ACHN (cell line): ENCODE results near the gene ITPR3.

Source experiments
- DNase-seq: peaks from one replicate; pipeline ENCODE4 v3.0.0-alpha.2; 2015
- in situ Hi-C: cut with HindIII; loops from 2 replicates; pipeline ENCODE4 v1.10.0; 2017; ENCODE audit warnings: low sequenced_read_pairs, low pct_ligation_motif_present, low pct_unique_long_range_greater_than_20kb

The ITPR3 gene

DNA sequence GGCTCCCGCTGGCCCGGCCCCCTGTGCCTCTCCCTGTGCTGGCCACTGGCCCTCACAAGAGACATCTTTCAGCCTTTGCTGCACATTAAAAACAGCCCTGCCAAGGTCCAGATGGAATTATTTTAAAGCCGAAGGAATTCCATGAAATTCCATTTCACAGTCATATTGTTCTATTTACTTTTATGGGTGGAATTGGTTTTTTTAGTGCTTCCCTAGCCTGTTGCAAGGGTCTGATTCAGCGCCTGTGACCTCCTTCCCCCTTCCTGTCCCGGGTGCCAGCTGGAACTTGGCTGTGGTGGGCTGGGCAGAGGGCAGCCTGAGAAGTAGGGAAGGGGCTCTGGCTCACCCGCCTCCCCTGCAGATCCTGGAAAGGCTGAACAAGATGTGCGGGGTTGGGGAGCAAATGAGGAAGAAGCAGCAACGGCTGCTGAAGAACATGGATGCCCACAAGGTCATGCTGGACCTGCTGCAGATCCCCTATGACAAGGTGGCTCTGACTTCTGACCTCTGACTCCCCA is 56.1 kb downstream of the ITPR3 start:
- DNase-seq, result no peak
- in situ Hi-C loops, result no loop called here

DNA sequence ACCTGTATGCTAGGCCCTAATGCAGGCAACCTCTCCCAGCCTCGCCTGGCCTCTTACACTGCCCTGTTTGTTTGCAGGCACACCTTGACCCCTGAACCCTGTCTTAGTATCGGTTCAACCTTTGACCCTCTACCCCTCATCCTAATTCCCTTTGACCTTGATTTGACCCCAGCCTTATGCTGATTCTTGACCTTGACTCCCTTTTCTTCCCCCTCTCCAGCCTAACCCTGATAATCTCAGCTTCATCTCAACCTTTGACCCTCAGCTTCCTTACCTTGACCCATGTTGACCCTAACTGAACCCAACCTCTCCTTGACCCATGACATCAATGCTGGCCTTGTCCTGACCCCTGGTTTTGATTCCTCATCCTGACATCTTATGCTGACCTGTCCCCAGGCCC is 56.6 kb downstream of the ITPR3 start:
- in situ Hi-C loops, result no loop called here
- no peak for DNase-seq

DNA sequence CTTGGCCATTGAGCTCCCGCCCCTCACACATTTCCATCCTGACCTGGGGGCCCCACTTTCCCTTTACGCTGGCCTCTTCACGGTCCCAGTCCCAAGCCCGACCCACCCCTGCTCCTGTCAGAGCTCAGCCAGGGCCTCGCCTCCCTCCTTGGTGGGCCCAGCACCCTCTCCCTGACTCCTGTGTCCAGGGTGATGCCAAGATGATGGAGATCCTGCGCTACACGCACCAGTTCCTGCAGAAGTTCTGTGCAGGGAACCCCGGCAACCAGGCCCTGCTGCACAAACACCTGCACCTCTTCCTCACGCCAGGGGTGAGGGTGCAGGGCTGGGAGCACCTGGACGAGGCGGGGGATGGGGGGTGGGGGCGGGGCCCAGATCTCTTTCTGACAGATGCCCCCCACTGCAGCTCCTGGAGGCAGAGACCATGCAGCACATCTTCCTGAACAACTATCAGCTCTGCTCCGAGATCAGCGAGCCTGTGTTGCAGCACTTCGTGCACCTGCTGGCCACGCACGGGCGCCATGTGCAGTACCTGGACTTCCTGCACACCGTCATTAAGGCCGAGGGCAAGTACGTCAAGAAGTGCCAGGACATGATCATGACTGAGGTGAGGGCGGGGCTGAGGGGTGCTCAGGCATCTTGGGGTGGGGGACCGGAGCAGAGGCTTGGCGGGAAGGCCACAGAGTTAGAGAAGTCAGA is 57.3 kb downstream of the ITPR3 start:
- in situ Hi-C loops, result no loop called here
- no peak for DNase-seq

DNA sequence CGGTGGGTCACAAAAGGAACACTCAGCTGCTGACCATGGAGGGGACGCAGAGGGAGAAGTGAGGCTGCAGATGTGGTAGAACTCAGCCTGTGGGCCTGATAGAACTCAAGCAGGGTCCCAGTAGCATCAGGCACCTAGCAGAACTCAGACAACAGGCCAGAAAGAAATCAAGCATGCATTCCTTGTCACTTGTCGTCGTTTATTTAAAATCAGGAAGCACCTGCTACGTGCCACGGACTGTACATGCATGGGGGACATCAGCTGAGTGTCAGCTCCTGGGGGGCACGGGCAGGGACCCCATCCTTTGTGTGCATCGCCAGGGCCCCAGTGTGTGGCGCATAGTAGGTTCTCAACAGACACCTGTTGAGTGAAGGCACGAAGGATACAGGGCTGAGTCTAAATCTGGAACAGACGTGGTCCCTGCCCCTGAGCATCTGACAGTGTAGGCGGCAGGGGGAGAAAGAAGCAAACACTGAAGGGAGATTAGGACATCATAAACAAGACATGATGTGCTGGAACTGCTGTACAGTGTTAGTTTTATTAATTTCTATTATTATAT is 57.9 kb downstream of the ITPR3 start:
- in situ Hi-C loops, result no loop called here
- no peak for DNase-seq

GRCh38 chr6:33679761-33680160 is 58.6 kb downstream of the ITPR3 start:
- no peak for DNase-seq
- in situ Hi-C loops, result no loop called here

DNA sequence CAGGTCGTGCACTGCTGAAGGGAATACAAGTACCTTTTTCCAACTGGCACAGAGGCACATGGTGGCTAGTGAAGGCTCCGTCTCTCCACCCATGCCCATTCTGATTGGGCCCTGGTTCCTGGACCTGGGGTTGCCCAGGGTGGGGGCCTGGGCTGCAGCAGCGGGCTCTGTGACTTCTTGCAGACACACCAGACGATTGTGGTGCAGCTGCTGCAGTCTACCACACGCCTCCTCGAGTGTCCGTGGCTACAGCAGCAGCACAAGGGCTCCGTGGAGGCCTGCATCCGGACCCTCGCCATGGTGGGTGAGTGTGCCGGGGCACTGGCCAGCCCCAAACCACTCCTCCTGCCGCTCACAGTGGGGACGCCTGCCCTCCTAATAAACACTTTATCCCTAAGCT is 61.2 kb downstream of the ITPR3 start:
- in situ Hi-C loops, result no loop called here
- no peak for DNase-seq

- in situ Hi-C loops, result no loop called here
- DNase-seq, result no peak
These were observed 62.0 kb downstream of the ITPR3 start for GRCh38 chr6:33683051-33683571.

GRCh38 chr6:33683576-33684427 is 62.7 kb downstream of the ITPR3 start:
- in situ Hi-C loops, result no loop called here
- DNase-seq, result no peak

DNA sequence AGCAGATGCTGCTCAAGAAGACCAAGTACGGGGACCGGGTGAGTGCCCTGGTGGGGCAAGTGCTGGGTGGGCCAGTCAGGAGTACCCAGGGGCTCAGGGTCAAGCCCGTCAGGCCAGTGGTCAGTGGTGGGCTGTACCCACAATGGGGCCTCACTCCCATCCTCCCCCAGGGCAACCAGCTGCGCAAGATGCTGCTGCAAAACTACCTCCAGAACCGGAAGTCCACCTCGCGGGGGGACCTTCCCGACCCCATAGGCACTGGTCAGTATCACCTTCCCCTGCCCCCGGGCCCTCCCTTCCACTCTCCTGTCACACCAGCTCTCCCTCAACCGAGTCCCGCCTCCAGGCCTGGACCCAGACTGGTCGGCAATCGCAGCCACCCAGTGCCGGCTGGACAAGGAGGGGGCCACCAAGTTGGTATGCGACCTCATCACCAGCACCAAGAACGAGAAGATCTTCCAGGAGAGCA is 63.3 kb downstream of the ITPR3 start:
- in situ Hi-C loops, result no loop called here
- no peak for DNase-seq

DNA sequence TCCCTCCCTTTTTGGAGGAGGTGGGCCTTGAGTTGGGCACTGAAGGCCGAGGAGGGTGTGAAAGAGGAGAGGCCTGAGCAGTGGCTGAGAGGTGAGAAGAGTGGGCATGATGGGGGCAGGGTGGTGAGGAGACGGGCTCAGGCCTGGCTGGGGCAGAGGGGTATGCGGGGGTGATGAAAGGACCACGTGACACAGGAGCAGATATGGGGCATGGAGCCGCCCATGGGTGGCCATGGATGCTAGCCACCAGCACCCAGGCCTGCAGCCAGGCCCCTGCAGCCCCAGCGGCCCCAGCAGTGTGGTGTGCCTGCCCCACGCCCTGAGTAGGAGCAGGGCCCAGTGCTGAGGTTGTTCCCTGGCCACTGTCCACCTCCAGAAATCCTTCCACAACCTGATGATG is 63.9 kb downstream of the ITPR3 start:
- in situ Hi-C loops, result no loop called here
- no peak for DNase-seq

DNA sequence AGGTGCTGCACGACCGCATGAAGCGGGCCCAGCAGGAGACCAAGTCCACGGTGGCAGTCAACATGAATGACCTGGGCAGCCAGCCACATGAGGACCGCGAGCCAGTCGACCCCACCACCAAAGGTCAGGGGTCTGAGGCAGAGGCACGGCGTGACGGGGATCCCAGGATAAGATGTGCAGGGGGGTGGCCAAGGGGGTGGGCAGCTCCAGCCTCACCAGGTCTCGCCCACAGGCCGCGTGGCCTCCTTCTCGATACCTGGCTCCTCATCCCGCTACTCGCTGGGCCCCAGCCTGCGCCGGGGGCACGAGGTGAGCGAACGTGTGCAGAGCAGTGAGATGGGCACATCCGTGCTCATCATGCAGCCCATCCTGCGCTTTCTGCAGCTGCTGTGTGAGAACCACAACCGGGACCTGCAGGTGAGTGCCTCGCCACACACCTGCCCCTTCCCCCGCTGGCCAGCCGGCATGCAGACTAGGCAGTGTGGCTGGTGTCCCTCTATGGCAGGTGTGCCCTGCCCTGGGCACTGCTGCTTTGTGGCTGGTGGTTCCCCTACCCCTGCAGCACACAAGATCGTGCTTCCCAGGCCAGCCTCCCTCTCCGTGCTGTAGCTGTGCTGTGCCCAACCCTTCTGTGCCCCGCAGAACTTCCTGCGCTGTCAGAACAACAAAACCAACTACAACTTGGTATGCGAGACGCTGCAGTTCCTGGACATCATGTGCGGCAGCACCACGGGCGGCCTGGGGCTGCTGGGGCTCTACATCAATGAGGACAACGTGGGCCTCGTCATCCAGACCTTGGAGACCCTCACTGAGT is 64.5 kb downstream of the ITPR3 start:
- DNase-seq, result no peak
- in situ Hi-C loops, result no loop called here

DNA sequence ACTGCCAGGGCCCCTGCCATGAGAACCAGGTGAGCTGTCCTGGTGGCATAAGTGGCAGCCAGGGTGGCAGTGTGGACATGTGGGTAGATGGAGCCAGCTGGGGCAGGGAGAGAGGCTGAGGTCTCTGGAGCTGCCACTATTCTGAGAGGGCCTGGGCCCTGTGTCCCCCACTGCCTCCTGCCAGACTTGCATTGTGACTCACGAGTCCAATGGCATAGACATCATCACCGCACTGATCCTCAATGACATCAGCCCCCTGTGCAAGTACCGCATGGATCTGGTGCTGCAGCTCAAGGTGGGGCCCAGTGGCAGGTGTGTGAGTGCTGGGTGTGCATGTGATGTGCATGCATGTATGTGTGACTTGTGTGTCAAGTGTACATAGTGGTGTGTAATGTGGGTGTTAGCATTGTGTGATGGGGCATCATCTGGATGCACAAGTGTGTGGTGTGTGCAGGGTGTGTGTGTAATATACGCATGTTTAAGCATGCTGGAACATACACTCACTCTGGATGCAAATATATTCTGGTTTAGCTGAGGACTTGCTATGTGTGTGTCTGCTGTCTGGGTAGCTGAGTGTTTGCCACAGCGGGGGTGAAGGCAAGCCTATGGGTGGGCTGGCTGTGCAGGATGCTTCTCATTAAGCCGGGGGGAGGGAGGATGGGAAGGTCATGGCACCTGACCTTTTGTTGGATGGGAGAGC is 65.3 kb downstream of the ITPR3 start:
- no peak for DNase-seq
- in situ Hi-C loops, result no loop called here

DNA sequence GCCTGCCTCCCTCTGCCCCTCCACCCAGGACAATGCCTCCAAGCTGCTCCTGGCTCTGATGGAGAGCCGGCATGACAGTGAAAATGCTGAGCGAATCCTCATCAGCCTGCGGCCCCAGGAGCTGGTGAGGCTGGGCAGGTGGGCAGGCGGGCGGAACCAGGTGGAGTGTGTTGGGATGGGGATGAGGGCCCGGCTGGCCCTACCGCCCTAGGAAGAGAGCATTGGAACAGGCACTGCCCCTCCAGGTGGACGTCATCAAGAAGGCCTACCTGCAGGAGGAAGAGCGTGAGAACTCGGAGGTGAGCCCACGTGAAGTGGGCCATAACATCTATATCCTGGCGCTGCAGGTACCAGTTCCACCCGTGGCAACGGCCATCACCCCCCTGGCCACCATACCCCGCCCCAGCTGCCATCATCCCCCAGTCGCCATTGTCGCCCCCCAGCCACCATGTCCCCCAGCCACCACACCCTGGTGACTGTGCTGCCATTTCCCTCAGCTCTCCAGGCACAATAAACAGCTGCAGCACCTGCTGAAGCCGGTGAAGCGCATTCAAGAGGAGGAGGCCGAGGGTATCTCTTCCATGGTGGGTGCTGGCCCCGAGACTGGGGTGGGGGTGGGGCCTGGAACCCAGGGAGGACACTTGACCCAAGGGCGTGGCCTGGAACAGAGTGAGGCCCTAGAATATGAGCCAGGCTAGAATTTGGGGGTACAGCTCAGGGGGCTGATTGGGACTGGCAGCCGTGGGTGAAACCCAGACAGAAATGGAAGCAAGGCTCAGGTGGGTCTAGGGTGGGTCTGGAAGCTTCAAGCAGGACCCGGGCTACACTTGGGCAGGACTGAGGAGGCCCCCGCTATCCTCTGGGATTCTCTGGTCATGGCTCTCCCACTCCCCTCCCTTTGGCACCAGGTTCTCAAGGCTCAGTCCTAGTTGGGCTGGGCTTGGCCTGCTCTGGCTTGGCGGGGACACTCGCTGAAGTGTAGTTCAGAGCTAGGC is 66.2 kb downstream of the ITPR3 start:
- in situ Hi-C loops, result no loop called here
- DNase-seq, result no peak

DNA sequence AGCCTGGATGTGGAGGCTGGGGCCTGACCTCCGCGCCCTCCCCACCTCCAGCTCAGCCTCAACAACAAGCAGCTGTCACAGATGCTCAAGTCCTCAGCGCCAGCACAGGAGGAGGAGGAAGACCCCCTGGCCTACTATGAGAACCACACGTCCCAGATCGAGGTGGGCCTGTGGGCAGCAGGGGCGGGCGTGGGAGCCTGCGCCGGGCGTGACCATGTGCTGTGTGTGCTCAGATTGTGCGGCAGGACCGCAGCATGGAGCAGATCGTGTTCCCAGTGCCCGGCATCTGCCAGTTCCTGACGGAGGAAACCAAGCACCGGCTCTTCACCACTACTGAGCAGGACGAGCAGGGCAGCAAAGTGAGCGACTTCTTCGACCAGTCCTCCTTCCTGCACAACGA is 66.9 kb downstream of the ITPR3 start:
- in situ Hi-C loops, result no loop called here
- DNase-seq, result no peak

DNA sequence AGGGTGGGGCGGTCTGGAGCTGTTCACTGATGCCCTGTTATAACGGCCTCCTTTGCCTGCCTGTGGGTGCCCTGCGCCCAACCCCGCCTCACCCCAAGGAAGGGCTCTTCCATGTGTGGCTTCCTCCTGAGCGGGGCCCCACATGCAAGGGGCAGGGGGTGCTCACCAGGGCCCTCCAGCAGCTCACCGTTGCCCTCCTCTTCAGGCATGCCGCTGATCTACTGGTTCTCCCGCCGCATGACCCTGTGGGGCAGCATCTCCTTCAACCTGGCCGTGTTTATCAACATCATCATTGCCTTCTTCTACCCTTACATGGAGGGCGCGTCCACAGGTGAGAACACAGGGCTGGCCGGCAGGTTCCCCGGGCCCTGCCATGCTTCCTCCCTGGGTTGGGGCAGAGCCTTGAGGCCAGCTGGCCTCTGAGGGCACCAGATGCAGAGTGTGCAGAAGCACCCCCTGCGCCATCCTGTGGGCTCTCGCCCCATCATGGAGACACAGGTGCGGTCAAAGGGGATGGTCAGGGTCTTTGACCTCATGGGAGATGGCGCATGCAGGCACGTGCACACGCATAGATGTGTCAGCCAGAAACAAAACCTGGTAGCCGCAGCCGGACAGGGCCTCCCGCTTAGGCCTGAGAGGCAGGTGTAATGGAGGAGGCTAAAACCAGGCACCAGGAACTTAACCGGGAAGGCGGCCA is 67.5 kb downstream of the ITPR3 start:
- no peak for DNase-seq
- in situ Hi-C loops, result no loop called here

DNA sequence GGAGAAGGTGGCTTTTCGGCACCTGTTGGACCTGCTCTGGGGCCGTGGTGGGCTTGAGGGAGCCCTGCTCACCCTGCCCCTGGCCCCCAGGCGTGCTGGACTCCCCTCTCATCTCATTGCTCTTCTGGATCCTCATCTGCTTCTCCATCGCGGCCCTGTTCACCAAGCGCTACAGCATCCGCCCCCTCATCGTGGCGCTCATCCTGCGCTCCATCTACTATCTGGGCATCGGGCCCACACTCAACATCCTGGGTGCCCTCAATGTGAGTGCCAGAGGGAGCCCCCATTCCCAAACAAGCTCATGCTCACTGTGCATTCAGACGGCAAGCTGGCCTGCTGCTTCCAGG is 68.0 kb downstream of the ITPR3 start:
- in situ Hi-C loops, result no loop called here

More for the DNA sequence above, 68.0 kb downstream of the ITPR3 start:
- DNase-seq, result no peak
